DMS 273 (cell line): ENCODE data around the gene CPXM2.

Experiments
- DNase-seq: peaks from one replicate; lab custom pipeline; 2025; ENCODE audit not compliant: unreplicated experiment; lab: John Stamatoyannopoulos, UW

The CPXM2 gene

DNA sequence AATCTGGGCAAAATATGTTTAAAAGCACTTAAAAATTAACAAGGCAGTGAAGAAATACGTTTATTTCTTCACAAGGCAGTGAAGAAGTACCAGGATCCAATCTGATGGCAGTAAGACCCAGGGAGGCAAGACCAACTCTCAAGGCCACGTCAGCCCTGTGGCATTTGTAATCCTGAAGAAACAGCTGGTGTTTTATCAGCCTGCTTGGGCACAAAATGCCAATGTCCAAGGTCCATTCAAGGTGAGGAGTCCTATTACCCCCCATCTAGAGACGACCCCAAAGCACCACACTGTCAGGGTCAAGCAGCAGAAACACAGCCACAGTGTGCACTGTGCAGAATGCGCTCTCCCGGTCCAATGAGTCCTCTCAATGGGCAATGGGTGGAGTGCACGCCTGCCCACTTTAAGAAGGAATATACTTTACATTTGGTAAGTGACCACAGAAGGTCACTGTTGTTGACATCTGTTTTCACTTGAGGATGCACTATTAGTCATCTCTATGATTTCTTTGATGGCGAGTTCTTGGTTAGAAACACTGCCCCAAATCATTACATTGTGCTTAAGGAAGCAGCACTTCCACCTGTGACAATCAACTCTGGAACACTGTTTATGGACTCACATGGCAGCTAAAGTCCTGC is 12.8 kb downstream of the CPXM2 start:
- no peak for DNase-seq

DNA sequence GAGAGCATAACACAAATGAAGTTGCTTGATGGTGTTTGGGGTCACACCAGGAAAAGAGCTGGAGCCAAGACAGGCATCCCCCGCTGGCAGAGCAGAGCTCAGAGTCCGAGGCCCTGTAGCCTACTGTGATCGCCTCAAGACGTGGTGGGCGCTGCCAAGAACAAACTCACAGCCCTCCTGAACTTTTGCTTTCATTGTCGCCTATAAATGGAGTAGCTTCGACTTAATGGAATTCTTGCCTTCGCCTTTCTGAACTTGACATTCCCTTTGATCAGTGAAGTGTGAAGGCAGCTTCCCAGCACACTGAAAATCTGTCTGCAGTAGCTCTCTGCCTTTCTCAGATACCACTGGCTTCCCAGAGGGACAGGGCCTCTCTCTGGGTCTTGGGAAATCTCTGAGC is 21.3 kb downstream of the CPXM2 start:
- DNase-seq = no peak

- DNase-seq = no peak
Observed at GRCh38 chr10:123869020-123869414, 22.6 kb downstream of the CPXM2 start.

- no peak for DNase-seq
Observed at GRCh38 chr10:123868038-123869019, 23.3 kb downstream of the CPXM2 start.

DNA sequence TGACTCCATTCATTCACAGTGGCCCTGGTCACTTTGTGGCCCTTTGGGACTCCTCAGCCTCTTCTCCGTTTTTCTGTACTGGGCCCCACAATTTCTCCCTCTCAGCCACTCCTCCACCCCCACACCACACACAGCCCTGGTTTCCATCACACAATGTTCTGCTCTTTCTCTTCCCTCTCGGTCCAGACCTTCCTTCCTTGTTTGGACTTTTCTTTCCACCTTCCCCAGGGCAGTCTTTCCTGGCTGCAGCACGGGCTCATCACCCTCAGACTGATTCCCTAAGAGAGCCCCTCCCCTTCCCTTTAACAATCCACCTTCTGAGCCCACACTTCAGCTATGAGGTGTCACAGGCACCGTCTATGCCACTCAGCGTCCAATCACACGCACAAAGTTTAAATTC is 25.7 kb downstream of the CPXM2 start:
- no peak for DNase-seq

GRCh38 chr10:123865350-123865749 is 26.3 kb downstream of the CPXM2 start:
- no peak for DNase-seq

DNA sequence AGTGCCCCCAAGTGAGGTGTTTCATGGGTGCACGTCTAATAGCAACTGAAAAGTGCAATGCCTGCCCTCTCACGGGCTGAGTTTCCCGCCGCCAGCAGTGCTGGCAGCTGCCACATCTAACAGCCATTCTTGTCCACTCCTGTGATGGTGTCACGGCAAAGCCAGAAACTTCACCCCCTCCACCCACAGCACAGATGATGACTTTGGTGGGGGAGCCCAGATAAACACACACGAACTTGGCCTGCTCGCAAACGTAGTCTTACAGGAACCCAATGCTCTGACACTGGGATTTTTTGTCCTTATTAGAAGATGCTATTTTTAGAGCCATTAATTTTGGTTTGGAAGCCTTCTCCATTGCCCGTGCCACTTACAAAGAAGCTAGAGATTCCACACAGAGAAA is 26.7 kb downstream of the CPXM2 start:
- no peak for DNase-seq

DNA sequence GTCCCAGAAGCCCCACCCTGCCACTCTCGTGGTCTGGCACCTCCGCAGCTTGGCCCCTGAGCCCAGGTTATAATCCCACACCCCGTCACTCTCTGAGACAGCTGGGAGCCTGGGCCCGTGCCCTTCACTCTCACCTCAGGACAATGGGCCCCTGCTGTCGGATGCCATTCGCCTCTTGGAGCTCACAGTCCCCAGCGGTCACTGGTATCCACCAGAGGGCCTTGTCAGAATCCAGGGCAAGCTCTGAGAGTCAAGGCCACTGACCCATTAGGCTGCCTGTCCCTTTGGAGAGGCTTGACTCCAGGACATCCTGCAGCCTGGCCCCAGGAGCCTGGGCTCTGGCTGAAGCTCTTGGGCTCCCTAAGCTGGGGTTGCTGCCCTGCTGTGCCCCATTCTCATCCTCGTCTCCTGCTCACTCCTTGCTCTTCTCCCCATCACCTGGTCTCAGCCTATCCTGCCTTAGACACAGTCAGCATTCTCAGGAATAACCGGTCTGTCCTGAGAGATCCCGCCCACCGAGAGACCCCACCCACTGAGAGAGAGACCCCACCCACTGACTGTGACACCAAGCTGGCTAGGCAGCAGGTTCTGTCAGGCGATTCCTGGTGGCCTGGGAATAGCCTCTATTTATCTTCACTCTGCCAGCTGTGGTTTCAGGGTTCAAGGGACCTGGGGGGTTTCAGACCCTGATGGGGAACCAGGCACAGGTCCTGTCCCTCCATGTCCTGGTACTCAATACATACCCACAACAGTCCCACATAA is 27.7 kb downstream of the CPXM2 start:
- DNase-seq = no peak

DNA sequence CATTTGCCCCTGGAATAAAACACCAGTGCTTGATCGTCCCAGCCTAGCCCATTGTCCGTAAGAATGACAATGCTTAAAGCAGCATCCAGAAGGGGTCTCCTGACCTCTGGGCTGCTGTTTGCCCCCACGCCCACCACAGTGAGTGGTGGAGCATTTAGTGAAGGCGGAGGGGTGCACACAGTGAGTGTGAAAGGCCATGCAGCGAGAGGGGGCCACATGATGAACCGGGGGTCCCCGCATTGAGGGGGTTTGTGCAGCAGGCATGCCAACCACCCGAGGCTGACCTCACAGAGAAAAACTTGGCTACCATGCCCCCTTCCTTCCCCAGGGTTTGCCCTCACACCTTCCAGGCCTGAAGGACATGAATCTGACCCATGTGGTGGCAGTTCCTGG is 28.4 kb downstream of the CPXM2 start:
- no peak for DNase-seq

GRCh38 chr10:123862421-123863182 is 29.0 kb downstream of the CPXM2 start:
- no peak for DNase-seq

DNA sequence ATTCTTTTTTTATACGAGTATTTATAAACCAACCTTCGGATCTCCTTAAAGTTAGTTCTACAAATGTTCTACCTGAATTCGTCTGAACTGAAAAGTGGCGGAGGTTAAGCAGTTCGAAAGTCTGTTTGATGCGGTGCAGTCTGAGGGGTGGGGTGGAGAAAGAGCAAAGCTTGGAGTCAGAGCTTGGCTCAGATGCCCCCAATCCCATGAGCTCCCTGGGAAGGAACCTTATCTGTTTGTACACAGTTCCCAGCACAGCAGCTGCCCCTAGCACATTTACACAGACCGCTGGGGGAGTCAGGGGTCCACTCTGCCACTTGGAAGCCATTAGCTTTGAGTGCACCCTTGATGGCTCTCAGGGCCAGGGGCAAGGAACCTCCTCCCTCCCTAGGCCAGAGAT is 30.8 kb downstream of the CPXM2 start:
- no peak for DNase-seq

GRCh38 chr10:123860209-123860608 is 31.4 kb downstream of the CPXM2 start:
- no peak for DNase-seq

GRCh38 chr10:123859653-123860050 is 32.0 kb downstream of the CPXM2 start:
- no peak for DNase-seq

- DNase-seq = no peak
Observed at GRCh38 chr10:123858907-123859652, 32.5 kb downstream of the CPXM2 start.

DNA sequence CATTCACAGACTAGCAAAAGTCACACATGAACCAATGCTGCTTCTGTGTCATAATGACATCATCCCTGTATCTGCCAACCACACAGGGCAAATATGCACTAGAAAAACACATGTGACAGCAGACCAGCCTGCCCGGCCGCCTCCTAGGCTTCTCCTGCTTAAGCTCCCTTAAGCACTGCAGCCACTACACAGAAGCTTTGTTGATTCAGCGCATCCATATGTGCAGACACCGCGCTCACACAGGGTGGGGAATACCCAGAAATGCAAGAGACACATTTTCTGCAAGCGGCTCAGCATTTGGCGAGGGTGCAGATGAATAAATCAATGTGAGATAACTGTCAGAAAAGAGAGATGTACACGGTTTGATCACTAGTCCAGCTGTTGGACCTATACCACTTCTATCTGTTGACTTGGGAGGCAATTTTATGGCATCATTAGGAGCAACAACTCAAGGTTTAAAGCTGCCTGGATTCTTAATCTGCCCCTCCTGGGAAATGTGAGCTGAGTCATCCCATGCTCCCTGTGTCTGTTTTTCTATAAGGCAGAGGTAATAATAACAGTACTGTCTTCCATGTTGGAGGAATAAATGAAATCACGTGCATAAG is 33.4 kb downstream of the CPXM2 start:
- DNase-seq = no peak

- DNase-seq = no peak
Observed at GRCh38 chr10:123857616-123858015, 34.0 kb downstream of the CPXM2 start.

DNA sequence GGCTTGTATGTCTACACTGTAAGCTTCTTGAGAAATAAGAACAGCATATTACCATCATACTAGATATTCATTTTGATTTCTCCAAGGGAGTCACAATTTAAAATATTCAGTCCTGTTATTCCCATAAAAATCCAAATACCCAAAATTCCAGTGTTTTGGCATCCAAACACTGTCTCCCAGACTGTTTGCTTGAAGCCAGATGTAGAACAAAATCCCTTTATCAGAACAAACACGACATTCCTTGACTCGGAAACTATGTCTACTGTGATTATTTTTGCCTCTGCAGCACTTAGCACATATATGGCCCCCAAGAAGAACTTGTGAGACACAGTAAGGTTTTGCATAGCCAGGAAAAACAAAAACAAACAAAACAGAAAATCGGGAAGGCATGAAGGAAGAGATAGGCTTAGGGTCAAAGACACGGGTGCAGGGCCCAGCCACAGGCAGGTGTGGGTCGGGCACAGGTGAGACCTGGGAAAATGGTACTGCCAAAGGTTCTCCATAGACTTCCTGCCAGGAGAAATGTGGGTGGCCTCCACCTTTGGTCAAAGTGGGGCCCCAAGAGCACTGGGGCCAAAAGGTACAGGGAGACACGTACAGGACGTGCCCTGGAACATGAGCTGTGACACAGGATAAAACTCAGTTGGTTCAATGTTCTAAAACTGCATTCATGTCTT is 36.5 kb downstream of the CPXM2 start:
- DNase-seq = no peak

DNA sequence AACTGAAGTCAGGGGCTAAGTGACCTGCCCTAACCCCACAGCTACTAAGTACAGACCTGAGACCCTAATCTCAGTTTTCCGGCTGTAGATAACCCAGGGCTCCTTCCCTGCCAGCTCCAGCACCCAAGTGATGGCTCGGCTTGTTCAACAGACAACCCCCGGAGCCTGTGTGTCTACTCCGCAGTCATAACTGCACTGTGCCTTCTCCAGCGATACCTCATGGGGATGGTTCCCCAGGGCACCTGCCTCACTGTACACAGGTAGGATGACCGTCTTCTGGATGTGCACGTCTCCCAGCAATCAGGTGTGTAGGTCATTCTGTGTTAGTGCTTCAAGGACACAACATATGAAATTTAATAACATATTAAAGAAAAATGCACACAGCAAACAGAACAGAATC is 37.1 kb downstream of the CPXM2 start:
- no peak for DNase-seq

DNA sequence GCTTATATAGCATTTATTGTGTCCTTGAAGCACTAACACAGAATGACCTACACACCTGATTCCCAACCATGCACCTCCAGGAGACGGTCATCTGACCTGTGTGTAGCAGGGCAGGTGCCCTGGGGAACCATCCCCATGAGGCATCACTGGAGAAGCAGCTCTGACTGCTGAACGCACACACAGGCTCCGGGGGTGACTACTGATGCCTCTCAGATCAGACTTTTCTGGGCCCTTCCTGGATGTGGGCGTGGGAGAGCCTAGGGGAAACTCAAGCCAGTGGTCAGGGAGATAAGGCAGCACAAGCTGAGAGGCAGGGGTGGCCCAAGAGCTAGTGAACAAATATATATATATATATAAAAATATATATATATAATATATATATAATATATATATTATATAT is 37.6 kb downstream of the CPXM2 start:
- DNase-seq = no peak
